ENCODE data around the gene LZIC. TPM values are rescaled to one million over a fixed set of nuclear protein-coding genes. Genes with fewer than 3 reads are reported as not detected.
A peak's percentile ranks its signal among the peaks of the same experiment; 100 is the strongest.

LZIC gene
- total RNA-seq, 1 donor from 2014 or later: 38.0 TPM

DNA sequence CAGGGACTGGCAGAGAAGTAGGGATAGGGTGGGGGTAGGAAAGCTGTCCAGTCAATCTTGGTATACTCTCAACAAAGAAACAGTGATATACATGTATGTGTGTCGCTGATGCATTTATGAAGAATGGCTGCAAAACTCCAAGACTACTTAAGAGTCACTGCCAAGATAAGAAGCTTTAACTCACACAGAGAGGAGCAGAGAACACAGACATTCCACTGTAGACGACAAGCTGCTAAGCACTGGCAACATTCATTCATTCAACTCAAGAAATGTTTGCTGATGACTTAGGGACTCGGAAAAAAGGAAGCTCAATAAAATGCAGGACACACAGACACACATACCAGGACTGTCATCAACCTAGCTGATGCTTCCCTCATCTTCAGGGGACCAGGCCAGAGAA, 38.6 kb downstream of the LZIC start:
- no peak overlapping the region for H3K4me3 ChIP-seq (ENCODE audit: insufficient read depth, low read depth, low read length)
- no peaks in the 10 kb centered on the region for H3K9me3 Mint-ChIP-seq (ENCODE audit: unreplicated experiment)
- FAIRE-seq (peak; percentile 32), DNase-seq (ENCODE audit: low read depth) (peak; percentile 65)
- peak overlapping the region; percentile 46 for H3K9ac ChIP-seq (ENCODE audit: low read length)
- peak overlapping the region; percentile 83 for H3K27ac Mint-ChIP-seq (ENCODE audit: unreplicated experiment)
- peaks cover 18% of the 10 kb centered on the region for H3K4me1 ChIP-seq (ENCODE audit: insufficient read depth, low read length)
- peaks cover 11% of the 10 kb centered on the region for H3K36me3 Mint-ChIP-seq (ENCODE audit: low read depth, unreplicated experiment)
- peak overlapping the region; percentile 28 for H3K27ac ChIP-seq (ENCODE audit: low read depth, low read length)
- peak overlapping the region; percentile 55 for H3K4me3 Mint-ChIP-seq (ENCODE audit: unreplicated experiment)
- H3K79me2 ChIP-seq (ENCODE audit: insufficient read depth, low read length): peaks cover 36% of the 10 kb centered on the region
- H2AFZ ChIP-seq (ENCODE audit: low read depth, low read length): no peak overlapping the region
- TF ChIP-seq, protein P1, sequence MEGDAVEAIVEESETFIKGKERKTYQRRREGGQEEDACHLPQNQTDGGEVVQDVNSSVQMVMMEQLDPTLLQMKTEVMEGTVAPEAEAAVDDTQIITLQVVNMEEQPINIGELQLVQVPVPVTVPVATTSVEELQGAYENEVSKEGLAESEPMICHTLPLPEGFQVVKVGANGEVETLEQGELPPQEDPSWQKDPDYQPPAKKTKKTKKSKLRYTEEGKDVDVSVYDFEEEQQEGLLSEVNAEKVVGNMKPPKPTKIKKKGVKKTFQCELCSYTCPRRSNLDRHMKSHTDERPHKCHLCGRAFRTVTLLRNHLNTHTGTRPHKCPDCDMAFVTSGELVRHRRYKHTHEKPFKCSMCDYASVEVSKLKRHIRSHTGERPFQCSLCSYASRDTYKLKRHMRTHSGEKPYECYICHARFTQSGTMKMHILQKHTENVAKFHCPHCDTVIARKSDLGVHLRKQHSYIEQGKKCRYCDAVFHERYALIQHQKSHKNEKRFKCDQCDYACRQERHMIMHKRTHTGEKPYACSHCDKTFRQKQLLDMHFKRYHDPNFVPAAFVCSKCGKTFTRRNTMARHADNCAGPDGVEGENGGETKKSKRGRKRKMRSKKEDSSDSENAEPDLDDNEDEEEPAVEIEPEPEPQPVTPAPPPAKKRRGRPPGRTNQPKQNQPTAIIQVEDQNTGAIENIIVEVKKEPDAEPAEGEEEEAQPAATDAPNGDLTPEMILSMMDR (IDR thresholded peaks at IDR 0.05; ENCODE audit: insufficient read depth, low read depth, low read length): no peak
- TF ChIP-seq EZH2 (IDR thresholded peaks at IDR 0.05; ENCODE audit: insufficient read depth, low read length): no peak
- no peaks in the 10 kb centered on the region for H3K36me3 ChIP-seq (ENCODE audit: insufficient read depth, low read length)
- H3K27me3 ChIP-seq (ENCODE audit: insufficient read depth, low read length): no peaks in the 10 kb centered on the region
- H3K4me1 Mint-ChIP-seq (ENCODE audit: low read depth, unreplicated experiment): peaks cover 41% of the 10 kb centered on the region
- no peaks in the 10 kb centered on the region for H3K27me3 Mint-ChIP-seq (ENCODE audit: low read depth, unreplicated experiment)
- H3K9me3 ChIP-seq (ENCODE audit: insufficient read depth, low read depth, low read length): no peaks in the 10 kb centered on the region
- H3K4me2 ChIP-seq (ENCODE audit: low read length): peak overlapping the region; percentile 68
- H4K20me1 ChIP-seq (ENCODE audit: insufficient read depth, low read length): peaks cover 48% of the 10 kb centered on the region

DNA sequence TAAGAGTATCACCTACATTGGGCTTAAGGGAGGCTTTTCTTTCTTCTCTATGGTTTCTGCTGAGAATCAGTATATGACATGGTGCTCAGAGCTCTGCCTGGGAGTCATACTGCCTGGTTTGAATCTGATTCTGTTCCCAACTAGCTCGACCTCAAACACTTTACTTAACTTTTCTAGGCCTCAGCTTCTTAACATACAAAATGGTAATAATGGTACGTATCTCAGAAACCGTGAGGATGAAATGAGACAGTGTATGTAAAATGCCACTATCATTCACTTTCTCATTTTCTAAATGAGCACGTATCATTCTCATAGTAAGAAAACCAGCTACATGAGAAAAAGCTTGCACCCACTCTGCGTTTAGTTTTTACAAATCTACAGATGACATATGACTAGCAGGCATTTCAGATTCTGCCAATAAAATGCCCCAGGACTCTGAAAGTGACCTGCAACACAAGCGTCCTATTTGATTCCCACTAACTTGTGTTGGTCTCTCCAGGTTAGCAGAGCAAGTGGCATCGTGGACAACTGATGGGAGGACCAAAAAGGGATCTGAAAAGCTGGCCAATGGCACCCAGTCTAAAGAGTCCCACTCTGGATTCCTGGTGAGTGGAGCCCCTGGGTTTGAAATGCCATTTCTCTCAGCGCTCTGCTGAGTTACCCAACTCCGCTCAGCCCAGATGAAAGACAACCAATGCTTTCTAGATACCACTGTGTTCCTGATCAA, 39.2 kb downstream of the LZIC start:
- H3K27me3 ChIP-seq (ENCODE audit: insufficient read depth, low read length): no peaks in the 10 kb centered on the region
- Mint-ChIP-seq H3K4me3 (ENCODE audit: unreplicated experiment) (peak overlapping the region; percentile 45), H3K4me1 (ENCODE audit: low read depth, unreplicated experiment) (peaks cover 39% of the 10 kb centered on the region), H3K9me3 (ENCODE audit: unreplicated experiment) (no peaks in the 10 kb centered on the region), H3K27me3 (ENCODE audit: low read depth, unreplicated experiment) (no peaks in the 10 kb centered on the region), H3K36me3 (ENCODE audit: low read depth, unreplicated experiment) (peaks cover 11% of the 10 kb centered on the region), H3K27ac (ENCODE audit: unreplicated experiment) (peak overlapping the region; percentile 83)
- H3K4me1 ChIP-seq (ENCODE audit: insufficient read depth, low read length): peaks cover 12% of the 10 kb centered on the region
- peaks cover 48% of the 10 kb centered on the region for H4K20me1 ChIP-seq (ENCODE audit: insufficient read depth, low read length)
- H3K36me3 ChIP-seq (ENCODE audit: insufficient read depth, low read length): no peaks in the 10 kb centered on the region
- DNase-seq (ENCODE audit: low read depth): no peak
- no peaks in the 10 kb centered on the region for H3K9me3 ChIP-seq (ENCODE audit: insufficient read depth, low read depth, low read length)
- no peak for FAIRE-seq
- no peak overlapping the region for H3K4me3 ChIP-seq (ENCODE audit: insufficient read depth, low read depth, low read length)
- no peak overlapping the region for H3K9ac ChIP-seq (ENCODE audit: low read length)
- peak overlapping the region; percentile 68 for H3K4me2 ChIP-seq (ENCODE audit: low read length)
- no peak for TF ChIP-seq EZH2 (IDR thresholded peaks at IDR 0.05; ENCODE audit: insufficient read depth, low read length)
- TF ChIP-seq, protein P1 (IDR thresholded peaks at IDR 0.05; ENCODE audit: insufficient read depth, low read depth, low read length): no peak
- no peak overlapping the region for H2AFZ ChIP-seq (ENCODE audit: low read depth, low read length)
- peaks cover 31% of the 10 kb centered on the region for H3K79me2 ChIP-seq (ENCODE audit: insufficient read depth, low read length)
- H3K27ac ChIP-seq (ENCODE audit: low read depth, low read length): no peak overlapping the region

GRCh38 chr1:9902060-9902452, 41.1 kb downstream of the LZIC start:
- no peak for FAIRE-seq
- Histone ChIP-seq H3K27me3 (ENCODE audit: insufficient read depth, low read length) (no peaks in the 10 kb centered on the region), H3K36me3 (ENCODE audit: insufficient read depth, low read length) (no peaks in the 10 kb centered on the region), H3K9ac (ENCODE audit: low read length) (no peak overlapping the region), H3K4me1 (ENCODE audit: insufficient read depth, low read length) (peaks cover 14% of the 10 kb centered on the region), H3K9me3 (ENCODE audit: insufficient read depth, low read depth, low read length) (no peaks in the 10 kb centered on the region), H3K79me2 (ENCODE audit: insufficient read depth, low read length) (peaks cover 30% of the 10 kb centered on the region), H4K20me1 (ENCODE audit: insufficient read depth, low read length) (peaks cover 42% of the 10 kb centered on the region), H2AFZ (ENCODE audit: low read depth, low read length) (no peak overlapping the region), H3K4me3 (ENCODE audit: insufficient read depth, low read depth, low read length) (no peak overlapping the region), H3K27ac (ENCODE audit: low read depth, low read length) (no peak overlapping the region), H3K4me2 (ENCODE audit: low read length) (no peak overlapping the region)
- no peaks in the 10 kb centered on the region for H3K9me3 Mint-ChIP-seq (ENCODE audit: unreplicated experiment)
- H3K27me3 Mint-ChIP-seq (ENCODE audit: low read depth, unreplicated experiment): no peaks in the 10 kb centered on the region
- DNase-seq (ENCODE audit: low read depth): no peak
- H3K36me3 Mint-ChIP-seq (ENCODE audit: low read depth, unreplicated experiment): peaks cover 10% of the 10 kb centered on the region
- H3K4me1 Mint-ChIP-seq (ENCODE audit: low read depth, unreplicated experiment): peaks cover 35% of the 10 kb centered on the region
- TF ChIP-seq, protein P1 (IDR thresholded peaks at IDR 0.05; ENCODE audit: insufficient read depth, low read depth, low read length): no peak
- no peak for TF ChIP-seq EZH2 (IDR thresholded peaks at IDR 0.05; ENCODE audit: insufficient read depth, low read length)
- H3K4me3 Mint-ChIP-seq (ENCODE audit: unreplicated experiment): no peak overlapping the region
- no peak overlapping the region for H3K27ac Mint-ChIP-seq (ENCODE audit: unreplicated experiment)
